GM12865 (cell line): ENCODE results near the gene CCNE1.
A peak's percentile ranks its signal among the peaks of the same experiment; 100 is the strongest.

Source experiments
- DNase-seq: peaks from one replicate; pipeline ENCODE4 v3.0.0; 2010; ENCODE audit warnings: low read depth
- H3K4me3 ChIP-seq: 2 replicates; pipeline ENCODE4 v1.5.1; 2011; ENCODE audit warnings: mild to moderate bottlenecking, low read depth, low read length, control low read depth
- TF ChIP-seq, protein P1 (sequence below): IDR thresholded peaks from 2 replicates; pipeline ENCODE4 v1.5.1; 2011; ENCODE audit warnings: low read length, control low read depth, low read depth, inconsistent platforms; ENCODE audit not compliant: insufficient read depth; ENCODE audit errors: missing control alignments

The CCNE1 gene

DNA sequence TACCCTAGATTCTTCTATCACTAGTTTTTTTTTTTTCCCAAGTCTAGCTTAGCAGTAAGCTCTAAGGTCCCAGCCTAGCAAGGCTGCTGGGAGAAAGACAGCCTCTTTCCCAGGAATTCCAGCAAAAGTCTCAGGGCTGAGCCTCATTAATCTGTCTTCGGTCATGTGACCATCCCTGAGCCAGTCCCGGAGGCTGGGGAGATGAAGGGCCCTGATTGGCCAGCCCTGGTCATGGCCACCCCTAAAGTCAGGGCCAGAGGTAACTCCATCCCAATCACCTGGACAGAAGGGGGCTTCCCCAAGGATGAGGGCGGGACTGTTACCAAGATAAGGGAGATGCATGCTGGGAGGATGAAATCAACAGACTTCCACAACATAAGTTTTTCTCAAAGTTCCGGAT is 43.3 kb downstream of the CCNE1 start:
- H3K4me3 ChIP-seq = no peak overlapping the region
- TF ChIP-seq, protein P1, sequence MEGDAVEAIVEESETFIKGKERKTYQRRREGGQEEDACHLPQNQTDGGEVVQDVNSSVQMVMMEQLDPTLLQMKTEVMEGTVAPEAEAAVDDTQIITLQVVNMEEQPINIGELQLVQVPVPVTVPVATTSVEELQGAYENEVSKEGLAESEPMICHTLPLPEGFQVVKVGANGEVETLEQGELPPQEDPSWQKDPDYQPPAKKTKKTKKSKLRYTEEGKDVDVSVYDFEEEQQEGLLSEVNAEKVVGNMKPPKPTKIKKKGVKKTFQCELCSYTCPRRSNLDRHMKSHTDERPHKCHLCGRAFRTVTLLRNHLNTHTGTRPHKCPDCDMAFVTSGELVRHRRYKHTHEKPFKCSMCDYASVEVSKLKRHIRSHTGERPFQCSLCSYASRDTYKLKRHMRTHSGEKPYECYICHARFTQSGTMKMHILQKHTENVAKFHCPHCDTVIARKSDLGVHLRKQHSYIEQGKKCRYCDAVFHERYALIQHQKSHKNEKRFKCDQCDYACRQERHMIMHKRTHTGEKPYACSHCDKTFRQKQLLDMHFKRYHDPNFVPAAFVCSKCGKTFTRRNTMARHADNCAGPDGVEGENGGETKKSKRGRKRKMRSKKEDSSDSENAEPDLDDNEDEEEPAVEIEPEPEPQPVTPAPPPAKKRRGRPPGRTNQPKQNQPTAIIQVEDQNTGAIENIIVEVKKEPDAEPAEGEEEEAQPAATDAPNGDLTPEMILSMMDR = no peak
- no peak for DNase-seq

DNA sequence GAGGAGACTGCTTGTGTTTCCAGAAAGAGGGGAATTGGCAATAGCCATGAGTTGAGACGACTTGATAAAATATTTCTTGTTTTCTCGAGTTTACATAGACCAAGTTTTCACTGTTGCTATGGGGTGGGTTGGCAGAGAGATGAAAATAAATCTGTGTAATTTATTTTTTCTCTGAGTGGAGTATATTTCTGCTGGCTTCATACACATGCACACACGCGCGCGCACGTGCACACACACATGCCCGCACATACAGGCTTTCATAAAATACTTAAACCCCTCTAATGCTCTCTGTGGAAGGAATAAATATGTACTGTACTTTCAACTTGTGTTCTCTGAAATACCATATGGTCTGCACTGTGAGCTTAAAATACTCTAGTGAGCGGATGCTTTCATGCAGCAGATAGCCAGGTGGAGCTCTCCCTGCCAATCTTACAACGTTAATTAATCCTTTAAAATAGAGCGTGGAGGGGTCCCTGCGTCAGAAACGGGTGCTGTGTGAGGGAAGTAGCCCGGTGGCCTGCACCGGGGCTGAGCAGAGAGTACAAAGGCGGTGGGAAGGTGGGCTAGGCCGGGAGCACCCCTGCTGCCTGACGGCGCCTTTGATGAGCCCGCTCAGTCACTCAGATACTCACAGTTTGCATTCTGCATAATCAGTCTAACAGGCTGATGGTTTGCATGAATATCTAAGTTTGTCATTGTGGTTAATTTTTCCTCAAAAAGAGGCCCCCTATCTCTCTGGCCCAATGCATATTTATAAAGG is 44.1 kb downstream of the CCNE1 start:
- TF ChIP-seq, protein P1 = no peak
- no peak overlapping the region for H3K4me3 ChIP-seq
- DNase-seq = no peak

DNA sequence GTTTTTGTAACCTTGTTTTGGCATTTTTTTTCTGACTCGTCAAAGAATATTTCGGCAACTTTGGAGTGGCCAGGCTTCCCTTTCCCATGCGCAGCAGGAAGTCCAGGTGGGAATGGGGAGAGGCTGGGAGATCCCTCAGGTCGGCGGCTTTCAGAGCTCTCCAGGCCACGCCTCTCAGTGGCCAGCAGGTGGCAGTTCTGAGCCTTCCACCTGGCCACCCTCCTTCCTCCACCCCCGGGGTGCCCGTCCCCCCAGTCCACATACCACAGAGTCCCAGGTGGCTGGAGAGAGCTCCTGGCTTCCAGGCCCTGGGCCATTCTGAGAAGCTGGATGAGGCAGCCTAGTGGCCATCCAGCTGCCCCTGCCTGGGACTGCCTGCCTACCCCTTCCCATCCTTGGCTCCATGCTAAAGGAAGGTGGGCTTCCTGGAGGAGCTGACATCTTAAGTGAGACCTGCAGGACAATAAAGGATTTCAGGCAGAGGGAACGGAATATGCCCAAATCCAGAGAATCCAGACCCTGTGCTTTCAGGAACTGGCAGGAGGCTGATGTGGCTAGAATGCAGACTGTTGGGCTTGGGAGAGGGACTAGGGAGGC is 46.3 kb downstream of the CCNE1 start:
- no peak overlapping the region for H3K4me3 ChIP-seq
- DNase-seq = peak; percentile 66
- TF ChIP-seq, protein P1 = peak; percentile 80

DNA sequence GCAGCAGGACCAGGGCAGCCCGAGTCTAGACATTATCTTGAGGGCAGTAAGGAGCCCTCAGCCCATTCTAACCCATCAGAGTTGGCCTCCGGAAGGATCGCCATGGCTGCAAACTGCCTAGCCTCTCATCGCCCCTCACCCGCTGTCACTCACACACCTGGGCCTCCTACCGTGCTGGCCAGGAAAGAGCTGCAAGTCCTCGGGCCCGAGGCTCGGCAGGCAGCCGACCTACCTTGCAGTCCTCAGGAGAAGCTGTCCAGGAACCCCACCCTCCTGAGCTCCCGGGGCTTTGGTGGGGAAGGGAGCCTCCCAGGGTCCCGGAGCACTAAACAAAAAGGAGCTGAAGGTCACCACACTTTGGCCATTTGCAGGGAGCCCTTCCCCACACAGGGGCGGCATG is 46.8 kb downstream of the CCNE1 start:
- H3K4me3 ChIP-seq = no peak overlapping the region
- TF ChIP-seq, protein P1 = no peak
- no peak for DNase-seq

DNA sequence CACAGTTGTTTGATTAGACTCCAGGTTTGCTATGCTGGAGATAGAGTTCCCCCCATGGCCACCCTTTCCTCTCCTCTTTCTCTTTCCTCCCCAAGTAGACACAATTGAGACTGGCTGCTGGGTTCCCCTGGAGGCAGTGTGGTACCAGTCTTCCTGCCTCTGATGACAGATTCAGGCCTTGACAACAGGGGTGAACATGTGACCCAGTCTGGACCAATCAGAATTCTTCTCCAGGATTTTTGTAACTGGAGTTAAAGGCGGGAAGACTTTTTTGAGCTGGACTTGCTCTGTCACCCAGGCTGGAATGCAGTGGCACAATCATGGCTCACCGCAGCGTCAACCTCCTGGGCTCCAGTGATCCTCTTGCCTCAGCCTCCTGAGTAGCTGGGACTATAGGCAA is 48.7 kb downstream of the CCNE1 start:
- DNase-seq = peak; percentile 44
- TF ChIP-seq, protein P1 = no peak
- no peak overlapping the region for H3K4me3 ChIP-seq

DNA sequence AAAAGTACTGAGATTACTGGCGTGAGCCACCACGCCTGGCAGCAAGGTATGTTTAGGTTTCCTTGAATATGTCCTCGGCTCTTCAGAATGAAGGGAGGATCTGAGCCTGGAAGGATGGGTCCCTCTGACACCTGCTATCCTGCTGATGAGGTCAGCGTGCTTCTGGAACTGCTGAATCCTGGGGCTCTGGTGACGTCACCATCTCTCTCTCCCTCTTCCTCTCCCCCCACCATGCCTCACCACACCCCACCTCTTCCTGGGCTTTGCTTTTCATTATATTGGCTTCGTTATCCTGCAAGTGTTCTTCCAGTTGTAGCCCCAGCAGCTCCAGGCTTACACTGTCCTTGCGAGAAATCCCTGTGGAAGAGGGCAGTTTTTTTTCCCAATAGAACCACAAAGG is 49.8 kb downstream of the CCNE1 start:
- TF ChIP-seq, protein P1 = no peak
- no peak overlapping the region for H3K4me3 ChIP-seq
- DNase-seq = no peak
